A549 (cell line): ENCODE data around the gene TSHB. TPM values are rescaled to one million over a fixed set of nuclear protein-coding genes. Genes with fewer than 3 reads are reported as not detected.

Source experiments
- ATAC-seq, 2 experiments: fragments of 200-7000 bp in 1 of 2; fragments of >200 bp in 1 of 2; cut with Nextera tagmentation in 1 of 2; cut with Tn5 transposase in 1 of 2; 3 replicates each; pipeline versions ENCODE4 v1.8.0 to v1.9.1; 2018 to 2020; ENCODE audit warnings: mild to moderate bottlenecking in 1 of 2, moderate library complexity in 1 of 2
- CTCF ChIA-PET: fragments of 300-600 bp; sonication (Branson Sonifier 250); formaldehyde crosslinking; extraction: SDS; loops from one replicate; lab custom pipeline; 2021; ENCODE audit warnings: antibody characterized with exemption, inconsistent platforms; lab: Yijun Ruan, JAX
- POLR2A ChIA-PET: fragments of 350-600 bp; formaldehyde crosslinking; extraction: SDS; loops from one replicate; lab custom pipeline; 2021; ENCODE audit warnings: antibody characterized with exemption, inconsistent platforms; lab: Yijun Ruan, JAX
- DNase-seq, 2 experiments: peaks; one replicate each; pipeline versions ENCODE4 v3.0.0 to v3.0.0-alpha.2; 2011 to 2016; ENCODE audit warnings: low read depth in 1 of 2, low spot score in 1 of 2
- FAIRE-seq: peaks from 2 replicates; lab custom pipeline; 2011; peaks lifted over from hg19 to GRCh38; lab: Jason Lieb, UNC
- H3K27ac ChIP-seq, 2 experiments: fragments of >200 bp; sonication (Bioruptor Twin); formaldehyde crosslinking; 3 replicates each; pipeline ENCODE4 v1.5.1; 2016 to 2017
- H3K4me1 ChIP-seq: fragments of >200 bp; sonication (Bioruptor Twin); formaldehyde crosslinking; 3 replicates; pipeline ENCODE4 v1.6.1; 2016
- H3K4me2 ChIP-seq: fragments of >200 bp; sonication (Bioruptor Twin); formaldehyde crosslinking; 3 replicates; pipeline ENCODE4 v1.6.1; 2016
- H3K4me3 ChIP-seq: fragments of >200 bp; sonication (Bioruptor Twin); formaldehyde crosslinking; 3 replicates; pipeline ENCODE4 v1.5.1; 2016
- H3K9me3 ChIP-seq: fragments of >200 bp; sonication (Bioruptor Twin); formaldehyde crosslinking; 3 replicates; pipeline ENCODE4 v1.6.1; 2016
- ATOH8 ChIP-seq: fragments of 250-450 bp; sonication (Bioruptor Pico); IDR thresholded peaks from 2 replicates; pipeline ENCODE4 v1.5.0; 2020; ENCODE audit warnings: low read depth, mild to moderate bottlenecking, moderate library complexity
- CBX2 ChIP-seq: fragments of 200-600 bp; sonication (generic); IDR thresholded peaks from 2 replicates; pipeline ENCODE4 v1.6.1; 2016; ENCODE audit warnings: low read depth, mild to moderate bottlenecking, borderline replicate concordance
- CBX8 ChIP-seq: fragments of 200-600 bp; sonication (generic); IDR thresholded peaks from 2 replicates; pipeline ENCODE4 v1.6.1; 2016
- CEBPB ChIP-seq, 2 experiments: fragments of >200 bp in 1 of 2; sonication (Bioruptor Twin) in 1 of 2; formaldehyde crosslinking in 1 of 2; IDR thresholded peaks; 2 replicates each; pipeline ENCODE4 v1.6.1; 2012 to 2016
- CHD2 ChIP-seq: fragments of 150-350 bp; IDR thresholded peaks from 2 replicates; pipeline ENCODE4 v1.6.1; 2014; ENCODE audit warnings: low read length; ENCODE audit not compliant: partially characterized antibody
- EHMT2 ChIP-seq: fragments of 200-600 bp; sonication (generic); IDR thresholded peaks from 2 replicates; pipeline ENCODE4 v1.6.1; 2016; ENCODE audit warnings: antibody characterized with exemption, low read depth, mild to moderate bottlenecking, moderate library complexity
- ELK1 ChIP-seq: fragments of 150-350 bp; IDR thresholded peaks from 2 replicates; pipeline ENCODE4 v1.6.1; 2014; ENCODE audit warnings: low read depth, mild to moderate bottlenecking, low read length
- EP300 ChIP-seq, 2 experiments: fragments of >200 bp; sonication (Bioruptor Twin); formaldehyde crosslinking; IDR thresholded peaks; 2 replicates in 1 of 2; 3 replicates in 1 of 2; pipeline ENCODE4 v1.6.1; 2016 to 2017
- ESRRA ChIP-seq: fragments of 150-350 bp; IDR thresholded peaks from 2 replicates; pipeline ENCODE4 v1.6.1; 2014; ENCODE audit warnings: mild to moderate bottlenecking, low read length, borderline replicate concordance
- FOSL2 ChIP-seq, 2 experiments: fragments of 450-650 bp in 1 of 2; fragments of >200 bp in 1 of 2; sonication (Bioruptor Twin) in 1 of 2; formaldehyde crosslinking; IDR thresholded peaks; 2 replicates each; pipeline versions ENCODE4 v1.5.0 to v1.6.1; 2016 to 2020; ENCODE audit warnings: mild to moderate bottlenecking in 1 of 2, moderate library complexity in 1 of 2
- GATA3 ChIP-seq: IDR thresholded peaks from 2 replicates; pipeline ENCODE4 v1.6.1; 2012; ENCODE audit warnings: borderline replicate concordance
- HMGXB4 ChIP-seq: fragments of 250-450 bp; sonication (Bioruptor Pico); IDR thresholded peaks from 2 replicates; pipeline ENCODE4 v1.5.0; 2021; ENCODE audit warnings: mild to moderate bottlenecking, moderate library complexity, borderline replicate concordance
- HOXB5 ChIP-seq: fragments of 250-450 bp; sonication (Bioruptor Pico); IDR thresholded peaks from 2 replicates; pipeline ENCODE4 v1.5.0; 2020; ENCODE audit warnings: mild to moderate bottlenecking, moderate library complexity
- JUN ChIP-seq, 2 experiments: fragments of >200 bp; sonication (Bioruptor Twin); formaldehyde crosslinking; IDR thresholded peaks; 2 replicates in 1 of 2; 3 replicates in 1 of 2; pipeline ENCODE4 v1.6.1; 2016 to 2017
- KDM5A ChIP-seq: fragments of 200-600 bp; sonication (generic); IDR thresholded peaks from 2 replicates; pipeline ENCODE4 v1.6.1; 2016; ENCODE audit warnings: antibody characterized with exemption, mild to moderate bottlenecking
- MAZ ChIP-seq: fragments of 150-350 bp; IDR thresholded peaks from 2 replicates; pipeline ENCODE4 v1.6.1; 2014; ENCODE audit warnings: antibody characterized with exemption, low read depth, low read length, borderline replicate concordance
- MYC ChIP-seq: IDR thresholded peaks from 2 replicates; pipeline ENCODE4 v1.6.1; 2012; ENCODE audit warnings: mild to moderate bottlenecking, inconsistent platforms, low read length, improper control_type of control experiment, borderline replicate concordance
- NFE2L2 ChIP-seq: fragments of 150-350 bp; conservative IDR thresholded peaks from 2 replicates; pipeline ENCODE4 v1.6.1; 2014; ENCODE audit warnings: low read length
- NPAS2 ChIP-seq: fragments of 250-450 bp; sonication (Bioruptor Pico); IDR thresholded peaks from 2 replicates; pipeline ENCODE4 v1.8.0; 2022; ENCODE audit warnings: mild to moderate bottlenecking, moderate library complexity, borderline replicate concordance
- NR3C1 ChIP-seq: fragments of >200 bp; sonication (Bioruptor Twin); formaldehyde crosslinking; IDR thresholded peaks from 3 replicates; pipeline ENCODE4 v1.6.1; 2017
- PBX3 ChIP-seq: IDR thresholded peaks from 2 replicates; pipeline ENCODE4 v1.6.1; 2012
- POLR2AphosphoS2 ChIP-seq: conservative IDR thresholded peaks from 2 replicates; pipeline ENCODE4 v1.6.1; 2012; ENCODE audit warnings: low read length, improper control_type of control experiment, inconsistent platforms
- RARB ChIP-seq: fragments of 250-450 bp; sonication (Bioruptor Pico); IDR thresholded peaks from 2 replicates; pipeline ENCODE4 v1.8.0; 2021; ENCODE audit warnings: mild to moderate bottlenecking, moderate library complexity
- RCOR1 ChIP-seq: fragments of 150-350 bp; IDR thresholded peaks from 2 replicates; pipeline ENCODE4 v1.6.1; 2014; ENCODE audit warnings: antibody characterized with exemption, low read length, low read depth
- SMC3 ChIP-seq: fragments of >200 bp; sonication (Bioruptor Twin); formaldehyde crosslinking; IDR thresholded peaks from 3 replicates; pipeline ENCODE4 v1.6.1; 2018; ENCODE audit warnings: inconsistent platforms
- ZFP36 ChIP-seq: fragments of 450-650 bp; IDR thresholded peaks from 2 replicates; pipeline ENCODE4 v1.6.1; 2014; ENCODE audit warnings: borderline replicate concordance; ENCODE audit not compliant: partially characterized antibody
- ZNF302 ChIP-seq: fragments of 250-450 bp; sonication (Bioruptor Pico); IDR thresholded peaks from 2 replicates; pipeline ENCODE4 v1.9.0; 2021; ENCODE audit warnings: inconsistent platforms, mild to moderate bottlenecking, moderate library complexity
- WGBS: methylation state at CpG from one replicate; pipeline ENCODE4 v1.1.6; 2017; ENCODE audit errors: missing lambda C conversion rate; 5-methylcytosine and 5-hydroxymethylcytosine counted together
- polyA plus RNA-seq, 4 experiments: library from polyadenylated mRNA; depleted of rRNA in 3 of 4; stranded (reverse); fragments of >200 nt; fragmentation: RNase III in 1 of 4; extraction: RNeasy Plus Mini Kit Qiagen cat#74134 plus additional on column Dnase treatment in 1 of 4; gene quantifications; 2 replicates in 3 of 4; 3 replicates in 1 of 4; pipeline ENCODE4 v1.2.3, GENCODE V29; 2011 to 2017
- TF ChIP-seq, protein P1 (sequence below): fragments of 450-650 bp; IDR thresholded peaks from 2 replicates; pipeline ENCODE4 v1.6.1; 2014; ENCODE audit warnings: antibody characterized with exemption
- TF ChIP-seq, protein P2 (sequence below): IDR thresholded peaks from 2 replicates; pipeline ENCODE4 v1.6.1; 2012; ENCODE audit warnings: low read depth, borderline replicate concordance
- TF ChIP-seq, protein P3 (sequence below): fragments of >200 bp; sonication (Bioruptor Twin); formaldehyde crosslinking; IDR thresholded peaks from 3 replicates; pipeline ENCODE4 v1.6.1; 2016
- TF ChIP-seq, protein P4 (sequence below): fragments of >200 bp; sonication (Bioruptor Twin); formaldehyde crosslinking; IDR thresholded peaks from 2 replicates; pipeline ENCODE4 v1.6.1; 2016

TSHB gene
- polyA plus RNA-seq, 2 of the 4 experiments (the other 2 are of a cell fraction): not detected

DNA sequence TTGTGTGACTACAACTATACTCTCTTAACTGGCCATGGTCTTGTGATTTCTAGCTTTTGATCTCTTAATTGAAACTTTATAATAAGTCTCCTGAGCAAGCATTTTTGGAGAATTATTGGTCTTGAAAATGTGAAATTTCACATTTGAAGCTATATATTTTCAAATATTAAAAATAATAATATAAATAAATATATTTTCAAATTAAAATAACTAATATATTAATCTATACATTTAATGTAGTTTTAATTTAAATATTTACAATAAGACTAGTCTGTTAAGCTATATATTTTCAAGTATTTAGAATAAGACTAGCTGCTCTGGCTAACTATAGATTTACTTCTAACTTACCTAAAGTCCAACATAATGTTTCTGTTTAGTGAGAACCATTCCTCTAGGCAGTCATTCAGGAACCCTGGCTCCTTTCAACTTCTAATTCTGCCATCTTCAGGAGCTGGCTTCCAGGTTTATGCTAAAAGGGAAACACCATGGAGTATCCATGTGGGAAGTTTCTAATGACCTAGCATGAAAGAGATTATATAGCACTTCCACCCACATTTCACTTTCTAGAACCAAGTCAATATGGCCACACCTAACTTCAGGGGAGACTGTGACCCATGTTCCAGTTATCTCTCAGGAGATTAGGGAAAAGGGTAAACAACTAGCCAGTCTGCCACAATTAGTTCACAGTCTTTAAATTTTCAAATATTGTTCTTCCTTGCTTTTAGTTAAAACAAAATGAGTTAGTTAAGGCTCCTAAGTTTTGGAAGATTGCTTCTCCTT is 31.9 kb upstream of the TSHB start:
- TF ChIP-seq PBX3: no peak
- TF ChIP-seq RCOR1: no peak
- no peak for TF ChIP-seq EHMT2
- no peak for TF ChIP-seq ATOH8 (CRISPR knock-in tag)
- TF ChIP-seq, protein P1, sequence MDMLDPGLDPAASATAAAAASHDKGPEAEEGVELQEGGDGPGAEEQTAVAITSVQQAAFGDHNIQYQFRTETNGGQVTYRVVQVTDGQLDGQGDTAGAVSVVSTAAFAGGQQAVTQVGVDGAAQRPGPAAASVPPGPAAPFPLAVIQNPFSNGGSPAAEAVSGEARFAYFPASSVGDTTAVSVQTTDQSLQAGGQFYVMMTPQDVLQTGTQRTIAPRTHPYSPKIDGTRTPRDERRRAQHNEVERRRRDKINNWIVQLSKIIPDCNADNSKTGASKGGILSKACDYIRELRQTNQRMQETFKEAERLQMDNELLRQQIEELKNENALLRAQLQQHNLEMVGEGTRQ: no peak
- no peak for TF ChIP-seq ELK1
- no peak for TF ChIP-seq CHD2
- no peak for TF ChIP-seq NFE2L2
- no peak for TF ChIP-seq HOXB5
- no peak for TF ChIP-seq NPAS2 (CRISPR knock-in tag)
- TF ChIP-seq SMC3: no peak
- TF ChIP-seq, protein P2, sequence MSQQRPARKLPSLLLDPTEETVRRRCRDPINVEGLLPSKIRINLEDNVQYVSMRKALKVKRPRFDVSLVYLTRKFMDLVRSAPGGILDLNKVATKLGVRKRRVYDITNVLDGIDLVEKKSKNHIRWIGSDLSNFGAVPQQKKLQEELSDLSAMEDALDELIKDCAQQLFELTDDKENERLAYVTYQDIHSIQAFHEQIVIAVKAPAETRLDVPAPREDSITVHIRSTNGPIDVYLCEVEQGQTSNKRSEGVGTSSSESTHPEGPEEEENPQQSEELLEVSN: no peak
- no peak for TF ChIP-seq KDM5A
- no peak for TF ChIP-seq ZNF302 (CRISPR knock-in tag)
- no peak for TF ChIP-seq ZFP36
- TF ChIP-seq RARB: no peak
- no peak for TF ChIP-seq JUN (IDR thresholded peaks at IDR 0.05)
- TF ChIP-seq EP300 (IDR thresholded peaks at IDR 0.05): no peak
- no peak for TF ChIP-seq ESRRA
- no peak for TF ChIP-seq CEBPB (IDR thresholded peaks at IDR 0.05)
- Histone ChIP-seq H3K9me3 (no peaks in the 10 kb centered on the region), H3K4me3 (no peak overlapping the region), H3K27ac (no peak overlapping the region), H3K4me1 (no peaks in the 10 kb centered on the region), H3K4me2 (no peak overlapping the region)
- FAIRE-seq (no peak), ATAC-seq (no peak), DNase-seq (no peak)
- ChIA-PET CTCF (no interaction called here), POLR2A (no interaction called here)

DNA sequence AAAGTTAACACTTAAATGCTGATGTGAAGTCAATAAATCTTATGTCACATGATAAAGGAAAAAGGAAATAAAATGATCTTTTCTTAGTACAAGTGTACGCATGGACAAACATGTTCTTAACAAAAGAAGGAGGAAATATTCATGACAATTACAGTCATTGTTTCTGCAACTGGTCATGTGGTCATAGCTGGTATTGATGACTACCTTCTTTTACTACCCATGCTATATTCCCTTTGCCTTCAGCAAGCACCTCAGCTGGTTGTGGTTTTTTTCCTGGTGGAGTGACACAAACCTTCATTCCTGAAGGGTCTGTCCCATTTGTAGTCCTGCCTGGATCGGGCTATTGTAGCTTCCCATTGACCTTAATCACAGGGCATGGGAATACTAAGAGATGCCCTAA is 23.4 kb upstream of the TSHB start:
- DNase-seq (no peak), ATAC-seq (no peak), FAIRE-seq (no peak)
- POLR2A ChIA-PET: no interaction called here
- CTCF ChIA-PET: no interaction called here
- TF ChIP-seq NR3C1: no peak
- no peak for TF ChIP-seq RARB
- no peak for TF ChIP-seq SMC3
- TF ChIP-seq MAZ: no peak
- TF ChIP-seq CBX2: no peak
- no peak for TF ChIP-seq HMGXB4 (CRISPR knock-in tag)
- TF ChIP-seq, protein P3, sequence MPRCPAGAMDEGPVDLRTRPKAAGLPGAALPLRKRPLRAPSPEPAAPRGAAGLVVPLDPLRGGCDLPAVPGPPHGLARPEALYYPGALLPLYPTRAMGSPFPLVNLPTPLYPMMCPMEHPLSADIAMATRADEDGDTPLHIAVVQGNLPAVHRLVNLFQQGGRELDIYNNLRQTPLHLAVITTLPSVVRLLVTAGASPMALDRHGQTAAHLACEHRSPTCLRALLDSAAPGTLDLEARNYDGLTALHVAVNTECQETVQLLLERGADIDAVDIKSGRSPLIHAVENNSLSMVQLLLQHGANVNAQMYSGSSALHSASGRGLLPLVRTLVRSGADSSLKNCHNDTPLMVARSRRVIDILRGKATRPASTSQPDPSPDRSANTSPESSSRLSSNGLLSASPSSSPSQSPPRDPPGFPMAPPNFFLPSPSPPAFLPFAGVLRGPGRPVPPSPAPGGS: no peak
- TF ChIP-seq, protein P4, sequence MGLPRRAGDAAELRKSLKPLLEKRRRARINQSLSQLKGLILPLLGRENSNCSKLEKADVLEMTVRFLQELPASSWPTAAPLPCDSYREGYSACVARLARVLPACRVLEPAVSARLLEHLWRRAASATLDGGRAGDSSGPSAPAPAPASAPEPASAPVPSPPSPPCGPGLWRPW: no peak
- TF ChIP-seq POLR2AphosphoS2: no peak
- no peak for TF ChIP-seq HOXB5
- no peak for TF ChIP-seq MYC
- no peak for TF ChIP-seq CBX8
- no peak for TF ChIP-seq GATA3
- no peak for TF ChIP-seq FOSL2 (IDR thresholded peaks at IDR 0.05)
- TF ChIP-seq FOSL2 (CRISPR knock-in tag; IDR thresholded peaks at IDR 0.05): no peak
- no peak for TF ChIP-seq ESRRA
- Histone ChIP-seq H3K4me3 (no peak overlapping the region), H3K9me3 (no peaks in the 10 kb centered on the region), H3K27ac (no peak overlapping the region), H3K4me1 (no peaks in the 10 kb centered on the region), H3K4me2 (no peak overlapping the region)
- 42% methylated on average over 2 of the region's 2 CpGs for WGBS
